Measurements from ENCODE around the gene PEX14.

PEX14 gene

DNA sequence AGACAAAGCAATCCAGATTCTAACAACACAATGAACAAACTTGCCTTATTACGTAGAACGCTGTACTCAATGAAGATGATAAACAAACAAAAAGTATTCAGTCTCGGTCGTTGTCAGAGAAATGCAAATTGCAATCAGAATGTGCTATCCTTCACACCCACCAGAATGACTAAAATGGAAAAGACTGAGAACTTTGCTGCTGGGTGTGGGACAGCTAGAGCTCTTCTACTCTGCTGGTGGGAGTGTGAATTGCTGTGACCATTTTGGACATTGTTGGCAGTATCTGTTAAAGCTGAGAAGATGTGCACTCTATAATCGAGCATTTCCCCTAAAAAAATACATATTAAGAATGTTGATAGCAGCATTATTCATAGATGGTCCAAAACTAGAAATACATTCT, 111.4 kb downstream of the PEX14 start:
- in situ Hi-C loops (cut with MboI; ENCODE audit: low sequenced_read_pairs): no loop called here

DNA sequence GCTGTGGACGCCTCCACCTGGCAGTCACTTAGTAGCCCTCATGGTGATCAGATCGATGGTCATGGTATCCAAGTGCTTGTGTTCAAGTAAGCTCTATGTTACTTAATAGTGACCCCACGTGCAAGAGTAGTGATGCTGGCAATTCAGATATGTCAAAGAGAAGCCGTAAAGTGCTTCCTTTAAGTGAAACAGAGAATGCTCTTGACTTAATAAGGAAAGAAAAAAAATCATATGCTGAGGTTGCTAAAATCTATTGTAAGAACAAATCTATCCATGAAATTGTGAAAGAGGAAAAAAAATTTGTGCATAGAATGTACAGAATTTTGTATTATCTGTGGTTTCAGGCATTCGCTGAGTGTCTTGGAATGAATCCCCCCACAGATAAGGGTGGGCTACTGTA, 113.9 kb downstream of the PEX14 start:
- in situ Hi-C loops (cut with MboI; ENCODE audit: low sequenced_read_pairs): no loop called here

DNA sequence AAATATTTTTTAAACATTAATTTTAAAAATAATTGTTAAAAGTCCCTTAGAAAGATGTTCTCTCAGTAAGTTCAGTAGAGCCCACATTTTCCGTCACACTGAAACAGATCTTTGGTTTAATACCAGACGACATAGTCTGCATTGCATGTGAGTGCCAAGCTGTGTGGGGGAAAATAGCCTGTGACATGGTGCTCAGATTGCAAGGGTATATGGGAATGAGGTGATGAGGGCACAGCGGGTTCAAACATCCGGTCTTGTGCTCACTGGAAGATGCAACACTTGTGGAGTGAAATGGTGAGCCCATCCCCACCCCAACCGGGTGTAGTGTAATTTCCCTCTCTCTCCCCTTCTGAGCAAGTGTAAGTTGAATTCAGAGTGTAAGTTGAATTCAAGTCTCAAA, 114.3 kb downstream of the PEX14 start:
- in situ Hi-C loops (cut with MboI; ENCODE audit: low sequenced_read_pairs): no loop called here

DNA sequence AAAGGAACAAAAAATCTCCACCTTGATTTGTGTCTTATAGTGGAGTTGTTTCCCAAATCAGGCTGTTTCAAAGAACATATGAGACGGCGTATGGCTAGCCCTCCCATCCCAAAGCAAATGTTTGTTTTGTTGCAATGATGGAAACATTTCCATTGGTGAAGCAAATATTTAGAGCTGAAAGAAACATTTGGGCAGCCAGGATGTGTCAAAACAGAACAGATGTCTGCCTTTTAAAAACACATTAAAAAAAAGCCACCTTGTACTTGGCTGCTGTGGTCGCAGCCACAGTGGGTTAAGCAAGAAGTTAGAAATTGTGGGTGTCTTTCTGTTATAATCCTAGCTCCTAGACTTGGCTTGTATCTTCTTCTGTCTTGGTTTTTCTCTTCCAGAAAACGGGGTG, 116.3 kb downstream of the PEX14 start:
- in situ Hi-C loops (cut with MboI; ENCODE audit: low sequenced_read_pairs): no loop called here

DNA sequence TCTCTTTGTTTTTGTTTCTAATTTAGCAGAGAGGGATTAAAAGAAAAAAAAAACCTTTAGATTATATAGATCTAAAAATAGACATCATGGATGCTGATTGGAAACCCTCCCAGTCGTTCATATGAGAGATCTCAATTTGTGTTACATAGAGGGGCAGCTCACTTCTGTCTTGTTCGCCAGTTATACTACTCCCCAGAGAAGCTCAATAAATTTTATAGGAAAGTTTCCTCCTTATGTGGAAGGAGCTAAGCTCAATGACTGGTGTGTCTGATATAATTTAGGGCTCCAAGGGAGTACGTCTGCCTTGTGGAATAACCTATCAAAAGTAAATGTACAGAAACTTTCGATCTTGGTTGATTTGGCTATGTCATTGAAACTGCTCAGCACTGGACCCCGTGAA, 117.6 kb downstream of the PEX14 start:
- in situ Hi-C loops (cut with MboI; ENCODE audit: low sequenced_read_pairs): no loop called here

DNA sequence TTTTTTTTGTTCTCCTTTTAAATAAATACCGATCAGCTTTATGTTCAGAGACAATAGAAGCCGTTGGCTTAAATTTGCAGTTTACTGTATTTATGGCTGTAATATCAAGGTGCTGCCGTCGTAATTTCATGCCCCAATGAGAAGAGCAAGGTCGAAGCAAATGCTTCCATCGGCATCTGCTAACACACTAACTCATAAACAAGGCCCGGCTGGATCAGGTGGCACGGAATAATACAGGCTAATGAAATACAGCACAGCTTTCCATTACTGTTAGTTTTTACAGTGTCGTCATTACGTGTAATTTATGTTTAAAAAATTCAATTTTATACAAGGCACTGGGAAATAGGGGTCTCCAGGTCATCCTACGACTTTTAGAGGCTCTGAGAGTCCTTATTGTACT, 119.0 kb downstream of the PEX14 start:
- in situ Hi-C loops (cut with MboI; ENCODE audit: low sequenced_read_pairs): no loop called here

DNA sequence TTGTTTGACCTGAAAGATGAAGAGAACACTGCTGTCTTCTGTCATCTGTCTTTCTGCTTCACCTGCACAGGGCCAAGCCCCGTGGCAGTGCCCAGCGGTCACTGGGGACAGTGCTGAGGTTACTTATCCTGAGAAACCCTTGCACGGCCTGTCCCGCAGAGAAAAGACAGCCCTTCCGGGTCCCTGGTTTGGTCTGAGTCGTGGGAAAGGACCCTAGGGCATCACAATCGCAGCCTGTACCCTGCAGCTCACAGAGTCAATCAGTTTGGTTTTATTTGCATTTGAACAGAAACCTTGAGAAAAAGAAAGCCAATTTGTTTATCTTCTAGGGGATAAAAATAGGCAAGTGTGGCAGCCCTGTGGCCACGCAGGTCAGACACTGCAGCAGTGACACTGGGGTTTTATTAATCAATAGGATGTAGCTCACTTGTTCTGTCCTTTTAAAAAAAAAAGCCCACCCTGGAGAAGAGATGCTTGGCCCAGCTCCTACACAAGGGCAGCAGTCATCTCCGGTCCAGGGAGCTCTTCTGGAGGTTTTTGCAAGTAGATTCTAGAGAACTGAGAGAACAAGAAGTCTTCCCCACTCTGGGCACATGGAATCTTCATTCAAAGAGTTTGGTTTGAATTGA, 120.0 kb downstream of the PEX14 start:
- in situ Hi-C loops (cut with MboI; ENCODE audit: low sequenced_read_pairs): no loop called here

DNA sequence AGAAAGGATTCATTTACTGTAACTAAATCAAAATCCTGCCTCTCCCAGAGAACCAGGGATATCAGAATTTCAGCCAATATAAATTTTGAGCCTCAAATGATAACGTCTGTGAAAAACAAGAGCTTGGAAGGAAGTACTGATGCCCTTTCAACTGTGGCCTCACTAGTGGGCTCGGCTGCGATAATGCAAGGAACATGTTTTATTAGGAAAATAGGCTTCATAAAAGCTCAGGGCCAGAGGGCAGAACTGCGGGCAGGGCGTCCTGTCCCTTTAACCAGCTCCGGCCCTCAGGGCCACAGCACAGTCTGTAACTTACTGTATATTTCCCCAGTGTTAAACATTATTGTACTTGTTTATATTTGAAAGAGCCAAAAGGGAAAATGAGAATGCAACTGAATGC, 122.0 kb downstream of the PEX14 start:
- in situ Hi-C loops (cut with MboI; ENCODE audit: low sequenced_read_pairs): no loop called here

DNA sequence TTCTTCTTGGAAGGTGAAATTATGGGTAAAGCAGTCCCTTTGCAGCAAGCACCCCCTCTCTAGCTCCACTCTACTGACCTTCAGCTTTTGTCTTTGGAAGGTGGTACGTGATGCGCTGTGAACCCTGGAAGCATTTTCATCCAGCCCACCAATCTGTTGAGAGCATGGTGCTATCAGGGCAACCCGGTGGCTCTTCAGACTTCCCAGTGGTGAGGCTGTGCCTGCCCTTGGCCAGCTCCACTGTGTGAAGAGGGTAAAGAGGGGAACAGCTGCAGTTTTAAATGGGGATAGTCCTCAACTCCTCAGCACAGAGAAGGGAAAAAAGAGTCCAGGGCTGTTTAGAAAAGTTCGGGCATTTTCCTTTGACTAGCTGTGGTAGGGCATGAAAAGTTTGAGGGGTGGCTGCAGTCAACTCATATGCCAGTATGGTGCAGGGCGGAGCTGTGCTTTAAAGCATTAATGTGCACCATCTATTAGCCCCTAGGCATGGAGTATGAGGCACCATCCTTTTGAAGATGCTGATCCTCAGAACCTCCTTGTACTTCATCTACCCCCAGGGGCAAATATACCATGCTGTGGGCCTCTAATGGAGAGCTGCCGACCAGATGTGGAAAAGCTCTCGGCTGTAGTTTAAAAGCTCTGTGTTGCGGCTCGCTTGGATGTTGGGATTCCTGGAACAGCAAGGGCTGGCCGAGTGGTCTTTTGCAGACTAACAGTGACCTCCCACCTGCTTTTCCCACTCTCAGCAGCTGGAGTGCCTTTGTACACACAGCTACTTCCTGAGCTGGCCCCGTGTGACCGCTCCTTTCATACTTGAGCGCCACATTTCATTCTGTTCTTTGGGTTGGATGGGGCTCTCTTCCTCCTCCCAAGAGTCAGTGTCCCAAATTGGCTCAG, 123.0 kb downstream of the PEX14 start:
- in situ Hi-C loops (cut with MboI; ENCODE audit: low sequenced_read_pairs): no loop called here

DNA sequence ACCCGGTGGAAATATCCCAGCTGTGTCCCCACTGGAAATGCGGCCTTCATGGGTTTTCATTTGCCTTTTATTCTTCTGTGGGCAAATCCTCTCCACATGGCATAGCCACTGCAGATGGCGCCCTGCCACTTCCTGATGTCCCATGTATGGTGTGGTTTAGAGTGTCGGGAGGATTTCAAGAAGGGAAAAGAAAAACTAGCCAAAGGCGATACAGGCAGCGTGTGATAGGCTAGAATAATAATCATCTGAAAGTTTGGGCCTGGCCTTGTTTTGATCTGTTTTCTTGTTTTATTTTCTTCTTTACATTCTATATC, 123.6 kb downstream of the PEX14 start:
- in situ Hi-C loops (cut with MboI; ENCODE audit: low sequenced_read_pairs): no loop called here

DNA sequence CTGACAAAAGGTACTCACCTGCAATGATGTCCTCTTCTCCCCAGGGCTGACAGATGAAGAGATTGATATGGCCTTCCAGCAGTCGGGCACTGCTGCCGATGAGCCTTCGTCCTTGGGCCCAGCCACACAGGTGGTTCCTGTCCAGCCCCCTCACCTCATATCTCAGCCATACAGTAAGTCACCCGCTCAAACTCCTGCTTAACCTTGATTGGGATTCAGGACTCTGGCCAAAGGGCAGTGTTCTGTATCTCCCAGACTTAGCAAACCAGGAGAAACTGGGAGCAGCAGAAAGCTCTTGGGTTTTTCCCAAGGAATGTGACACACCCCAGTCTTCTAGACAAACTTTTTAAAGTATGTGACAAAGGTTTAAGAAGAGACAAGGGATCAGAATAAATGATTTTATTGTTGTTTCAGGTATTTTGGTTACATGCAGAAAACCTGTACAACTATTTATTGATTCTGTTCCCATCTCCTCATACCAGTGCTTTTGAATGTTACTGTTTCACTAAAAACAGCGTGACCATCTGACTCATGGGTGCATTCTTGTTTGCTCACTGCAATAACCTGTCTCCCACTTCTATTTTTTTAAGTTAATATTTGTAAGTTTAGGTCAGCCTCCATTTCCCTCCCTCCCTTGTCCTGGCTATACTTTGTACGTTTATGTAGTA, 124.6 kb downstream of the PEX14 start:
- in situ Hi-C loops (cut with MboI; ENCODE audit: low sequenced_read_pairs): no loop called here

DNA sequence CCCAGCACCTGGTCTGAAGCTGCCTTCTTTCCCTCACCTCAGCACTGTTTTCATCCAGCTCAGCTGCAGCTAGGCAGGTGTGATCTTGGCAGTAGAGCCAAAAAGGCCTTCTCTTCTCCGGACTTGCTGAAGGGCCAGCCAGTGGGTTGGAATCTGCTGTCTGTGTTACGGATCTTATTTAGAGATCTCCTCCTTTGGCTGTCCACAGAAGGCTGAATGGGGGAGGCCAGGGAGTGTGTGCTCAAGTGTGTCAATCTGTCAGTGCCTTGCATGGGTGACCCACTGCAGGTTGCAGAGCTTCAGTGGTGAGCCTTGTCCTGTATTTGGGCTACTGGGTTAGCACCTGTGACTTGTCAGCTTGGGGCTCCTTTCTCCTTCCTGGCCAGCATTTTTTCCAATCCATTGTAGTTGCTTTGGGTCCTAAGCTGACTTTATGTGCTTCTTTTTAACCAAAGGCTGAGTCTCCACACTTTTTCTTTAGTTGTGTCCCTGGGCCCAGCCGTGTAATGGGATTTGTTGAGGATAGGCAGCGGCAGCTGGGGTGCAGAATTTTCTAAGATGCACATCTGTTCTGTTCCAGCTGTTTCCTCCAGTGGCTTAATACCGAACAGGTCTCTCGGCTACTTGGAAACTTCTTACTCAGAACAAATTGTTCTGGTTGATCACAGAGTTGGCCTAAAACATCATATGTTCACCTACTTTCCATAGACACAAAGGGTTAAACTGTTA, 126.8 kb downstream of the PEX14 start:
- in situ Hi-C loops (cut with MboI; ENCODE audit: low sequenced_read_pairs): no loop called here

DNA sequence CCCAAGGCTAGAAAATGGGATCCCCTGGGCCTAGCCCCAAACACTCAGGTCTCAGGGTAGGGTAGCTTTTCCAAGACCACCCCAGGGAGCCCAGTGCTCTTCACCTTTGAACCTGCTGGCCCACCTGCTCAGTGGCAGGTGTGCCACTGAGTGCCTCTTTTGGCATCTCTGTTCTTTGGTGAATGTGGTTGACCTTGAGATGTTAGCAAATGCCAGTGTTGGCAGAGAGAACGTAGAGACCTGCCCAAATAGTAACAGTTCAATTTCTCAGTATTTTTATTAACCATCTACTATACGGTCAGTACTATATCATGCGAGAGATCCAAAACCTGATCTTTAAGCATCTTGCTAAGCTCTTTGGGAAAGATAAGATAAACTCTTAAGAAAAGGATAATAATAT, 128.2 kb downstream of the PEX14 start:
- in situ Hi-C loops (cut with MboI; ENCODE audit: low sequenced_read_pairs): no loop called here

DNA sequence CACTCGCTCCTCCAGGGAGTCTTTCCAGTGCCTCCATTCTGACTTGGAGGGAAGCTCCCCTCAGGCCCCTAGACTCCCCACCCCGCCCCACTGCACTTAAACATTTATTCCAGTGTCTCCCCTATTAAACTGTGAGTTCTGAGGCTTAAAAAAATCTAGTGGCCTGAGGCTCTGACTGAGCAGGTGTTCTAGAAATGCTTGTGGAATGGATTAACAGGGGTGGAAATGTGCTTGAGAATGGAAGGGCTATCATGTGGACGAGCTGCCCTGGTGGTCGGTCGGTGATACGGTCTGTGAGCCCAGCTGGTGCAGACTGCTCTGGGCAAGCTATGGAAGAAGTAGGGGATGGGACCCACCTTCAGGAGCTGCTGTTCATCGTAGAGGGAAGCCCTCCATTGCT, 130.2 kb downstream of the PEX14 start:
- in situ Hi-C loops (cut with MboI; ENCODE audit: low sequenced_read_pairs): no loop called here

DNA sequence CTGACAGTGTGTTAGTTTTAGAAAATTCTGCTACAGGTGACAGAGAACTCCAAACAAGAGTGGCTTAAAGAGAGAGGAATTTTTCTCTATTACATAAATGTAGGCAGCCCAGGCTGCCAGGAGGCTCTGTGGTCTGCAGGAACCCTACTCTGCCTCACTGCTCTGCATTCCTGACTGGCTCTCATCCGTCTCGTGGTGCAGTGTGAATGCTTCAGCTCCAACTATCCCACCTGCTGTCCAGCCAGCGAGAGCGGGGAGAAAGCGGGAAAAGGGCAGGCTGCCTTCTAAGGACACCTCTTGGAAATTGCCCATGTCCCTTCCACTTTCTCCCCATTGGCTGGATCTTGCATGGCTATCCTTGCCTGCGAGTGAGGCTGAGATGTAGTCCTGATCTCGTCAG, 131.3 kb downstream of the PEX14 start:
- in situ Hi-C loops (cut with MboI; ENCODE audit: low sequenced_read_pairs): no loop called here

DNA sequence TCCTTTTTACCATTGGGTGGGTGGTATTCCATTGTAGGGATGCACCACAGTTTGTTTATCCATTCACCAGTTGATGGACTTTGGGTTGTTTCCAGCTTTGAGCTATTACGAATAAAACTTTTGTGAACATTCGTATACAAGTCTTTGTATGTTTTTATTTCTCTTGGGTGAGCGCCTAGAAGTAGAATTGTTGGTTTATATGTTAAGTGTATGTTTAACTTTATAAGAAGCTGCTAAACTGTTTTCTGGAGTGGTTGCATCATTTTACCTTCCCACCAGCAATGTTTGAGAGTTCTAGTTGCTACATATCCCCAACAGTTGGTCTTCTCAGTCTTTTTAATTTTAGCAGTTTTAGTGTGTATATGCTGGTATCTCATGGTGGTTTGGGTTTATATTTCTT, 132.5 kb downstream of the PEX14 start:
- in situ Hi-C loops (cut with MboI; ENCODE audit: low sequenced_read_pairs): no loop called here

DNA sequence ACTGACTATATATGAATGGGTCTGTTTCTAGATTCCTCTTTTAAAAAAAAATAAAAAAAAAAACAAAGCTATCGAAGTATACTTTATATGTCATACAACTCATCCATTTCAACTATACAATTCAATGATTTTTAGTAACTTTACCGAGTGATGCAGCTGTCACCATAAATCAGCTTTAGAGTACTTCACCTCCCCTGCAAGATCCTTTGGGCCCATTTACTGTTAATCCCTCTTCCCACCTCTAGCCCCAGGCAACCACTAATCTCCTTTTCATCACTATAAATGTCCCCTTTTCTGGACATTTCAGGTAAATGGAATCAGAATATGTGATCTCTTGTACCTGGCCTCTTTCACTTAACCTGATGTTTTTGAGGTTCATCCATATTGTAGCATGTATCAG, 133.9 kb downstream of the PEX14 start:
- in situ Hi-C loops (cut with MboI; ENCODE audit: low sequenced_read_pairs): no loop called here

DNA sequence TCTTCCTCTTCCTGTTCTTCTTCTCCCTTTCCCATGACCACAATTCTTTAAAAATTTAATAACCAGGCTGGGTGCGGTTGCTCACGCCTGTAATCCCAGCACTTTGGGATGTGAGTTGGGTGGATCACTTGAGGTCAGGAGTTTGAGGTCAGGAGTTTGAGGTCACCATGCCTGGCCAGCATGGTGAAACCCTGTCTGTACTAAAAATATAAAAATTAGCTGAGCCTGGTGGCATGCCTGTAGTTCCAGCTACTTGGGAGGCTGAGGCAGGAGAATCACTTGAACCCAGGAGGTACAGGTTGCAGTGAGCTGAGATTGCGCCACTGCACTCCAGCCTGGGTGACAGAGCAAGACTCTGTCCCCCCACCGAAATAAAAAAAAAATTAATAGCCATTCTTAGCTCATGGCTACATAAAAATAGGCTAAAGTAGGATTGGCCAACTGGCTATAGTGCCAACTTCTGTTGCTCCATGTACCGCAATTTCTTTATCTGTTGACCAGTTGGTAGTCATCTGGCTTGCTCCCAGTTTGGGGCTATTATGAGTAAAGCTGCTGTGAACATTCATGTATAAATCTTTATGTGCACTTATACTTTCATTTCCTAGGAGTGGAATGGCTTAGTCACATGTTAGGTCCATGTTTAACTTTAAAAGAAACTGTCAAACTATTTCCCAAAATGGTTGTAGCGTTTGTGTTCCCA, 136.3 kb downstream of the PEX14 start:
- in situ Hi-C loops (cut with MboI; ENCODE audit: low sequenced_read_pairs): no loop called here

DNA sequence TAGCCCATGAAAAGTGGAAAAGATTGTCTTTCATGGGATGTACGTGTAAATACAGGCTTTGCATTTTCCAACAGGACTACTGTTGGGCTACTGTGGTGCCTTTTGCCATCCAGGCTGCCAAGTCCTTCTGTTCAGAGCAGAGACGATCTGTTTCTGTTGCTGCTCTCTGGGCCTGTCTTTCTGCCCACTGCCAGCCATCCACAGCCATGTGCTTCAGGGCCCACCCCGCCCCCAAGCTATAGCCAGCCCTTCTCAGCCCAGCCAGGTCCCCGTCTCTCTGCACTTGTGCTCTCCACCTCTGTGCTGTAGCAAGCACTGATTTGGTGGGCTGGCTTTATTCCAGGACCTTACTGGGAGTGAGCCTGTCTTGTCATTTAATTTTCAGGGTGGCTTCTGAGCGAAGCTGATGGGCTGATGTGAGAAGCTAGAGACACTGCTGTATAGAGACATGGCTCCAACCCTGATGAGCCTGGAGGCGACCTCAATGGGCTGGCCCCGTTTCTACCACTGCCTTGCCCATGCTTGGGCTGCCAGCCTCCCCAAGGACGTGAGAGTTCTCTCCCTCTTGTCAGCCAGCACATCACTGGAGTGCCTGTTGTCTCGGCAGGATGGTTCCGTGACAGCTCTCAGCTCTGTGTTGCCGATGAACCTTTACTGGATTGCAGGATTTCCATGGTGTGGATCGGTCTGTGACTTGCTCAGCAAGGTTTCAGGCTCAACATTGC, 137.8 kb downstream of the PEX14 start:
- in situ Hi-C loops (cut with MboI; ENCODE audit: low sequenced_read_pairs): no loop called here

DNA sequence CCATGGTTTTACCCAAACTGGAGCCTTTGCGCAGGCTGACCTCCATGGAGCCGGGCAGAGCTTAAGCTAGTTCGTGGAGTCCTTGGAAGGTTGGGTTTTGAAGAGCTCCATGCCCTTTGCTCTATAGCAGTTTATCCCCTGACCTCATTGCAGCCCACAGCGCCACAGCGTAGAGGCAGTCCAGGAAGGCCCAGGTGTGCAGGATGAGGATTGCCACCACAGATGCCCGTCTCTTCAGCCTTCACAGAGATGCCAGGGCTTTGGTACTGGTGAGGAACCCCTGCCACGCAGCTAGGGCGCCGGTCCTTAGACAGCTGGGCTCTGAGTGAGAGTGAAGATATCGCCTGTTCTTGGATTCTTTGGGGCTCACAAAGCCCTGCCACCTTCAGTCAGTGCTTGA, 138.6 kb downstream of the PEX14 start:
- in situ Hi-C loops (cut with MboI; ENCODE audit: low sequenced_read_pairs): no loop called here

All from HL-60/S4 (cell line).